PC-9 (cell line): ENCODE results near the gene ZSWIM1. TPM values are rescaled to one million over a fixed set of nuclear protein-coding genes. Genes with fewer than 3 reads are reported as not detected.
A peak's percentile ranks its signal among the peaks of the same experiment; 100 is the strongest.

Source experiments
- BruUV-seq: library from RNA; stranded (reverse); fragments of 400-500 nt; replicated peaks from 2 replicates; lab custom pipeline; 2021; lab: Mats Ljungman, UMichigan
- CTCF ChIA-PET: fragments of 300-600 bp; sonication (Branson Sonifier 250); formaldehyde crosslinking; loops from one replicate; lab custom pipeline; 2022; ENCODE audit warnings: antibody characterized with exemption; lab: Charles Lee
- POLR2A ChIA-PET: fragments of 300-600 bp; sonication (Branson Sonifier 250); formaldehyde crosslinking; loops from one replicate; lab custom pipeline; 2022; ENCODE audit warnings: antibody characterized with exemption; ENCODE audit not compliant: unreplicated experiment; lab: Charles Lee
- DNase-seq, 2 experiments: peaks; one replicate each; pipeline versions ENCODE4 v3.0.0 to v3.0.0-alpha.2; 2015 to 2022; ENCODE audit warnings: mixed read lengths in 1 of 2
- H2AFZ ChIP-seq: fragments of 200-600 bp; sonication (generic); 2 replicates; pipeline ENCODE4 v1.8.1; 2017; ENCODE audit warnings: antibody characterized with exemption
- H3F3A ChIP-seq: fragments of 200-600 bp; sonication (generic); 2 replicates; pipeline ENCODE4 v1.8.1; 2017; ENCODE audit warnings: antibody characterized with exemption, mild to moderate bottlenecking, low read depth; ENCODE audit not compliant: insufficient read depth
- H3K27ac ChIP-seq: fragments of 200-600 bp; sonication (generic); 2 replicates; pipeline ENCODE4 v1.6.1; 2016; ENCODE audit warnings: mixed run types
- H3K27me3 ChIP-seq: fragments of 200-600 bp; sonication (generic); 2 replicates; pipeline ENCODE4 v1.6.1; 2016; ENCODE audit warnings: low read depth, mixed run types; ENCODE audit not compliant: insufficient read depth
- H3K36me3 ChIP-seq: fragments of 200-600 bp; sonication (generic); 2 replicates; pipeline ENCODE4 v1.6.1; 2016; ENCODE audit warnings: low read depth, mixed run types
- H3K4me1 ChIP-seq: fragments of 200-600 bp; sonication (generic); replicated peaks from 2 replicates; pipeline ENCODE4 v1.6.1; 2016; ENCODE audit warnings: mixed run types; ENCODE audit not compliant: insufficient read depth
- H3K4me2 ChIP-seq: fragments of 200-600 bp; sonication (generic); 2 replicates; pipeline ENCODE4 v1.6.1; 2017; ENCODE audit warnings: mixed run types
- H3K4me3 ChIP-seq: fragments of 200-600 bp; sonication (generic); 2 replicates; pipeline ENCODE4 v1.6.1; 2016; ENCODE audit warnings: mixed run types
- H3K79me2 ChIP-seq: fragments of 200-600 bp; sonication (generic); 2 replicates; pipeline ENCODE4 v1.6.1; 2017; ENCODE audit warnings: low read depth, mixed run types
- H3K9me2 ChIP-seq: fragments of 200-600 bp; sonication (generic); 2 replicates; pipeline ENCODE4 v1.8.1; 2017; ENCODE audit warnings: mild to moderate bottlenecking; ENCODE audit not compliant: insufficient read depth
- H3K9me3 ChIP-seq: fragments of 200-600 bp; sonication (generic); 2 replicates; pipeline ENCODE4 v1.8.1; 2016; ENCODE audit warnings: low read depth; ENCODE audit not compliant: insufficient read depth
- H4K20me1 ChIP-seq: fragments of 200-600 bp; sonication (generic); 2 replicates; pipeline ENCODE4 v1.8.1; 2017; ENCODE audit not compliant: insufficient read depth
- CTCF ChIP-seq: fragments of 200-600 bp; sonication (generic); conservative IDR thresholded peaks from 2 replicates; pipeline ENCODE4 v1.6.1; 2017; ENCODE audit warnings: mixed run types, antibody characterized with exemption, mild to moderate bottlenecking, moderate library complexity
- EZH2 ChIP-seq: fragments of 200-600 bp; sonication (generic); IDR thresholded peaks from 2 replicates; pipeline ENCODE4 v1.8.0; 2017; ENCODE audit warnings: antibody characterized with exemption, low read depth
- intact Hi-C: fragments of 100-400 bp; cut with micrococcal nuclease; formaldehyde crosslinking; loops from one replicate; pipeline ENCODE4 v1.10.0; 2022; ENCODE audit not compliant: unreplicated experiment
- total RNA-seq: library from RNA; stranded (reverse); gene quantifications from 2 replicates; pipeline ENCODE4 v1.2.3, GENCODE V29; 2021

The ZSWIM1 gene
- total RNA-seq, 1 experiment from 2014 or later: 13.2 TPM

GRCh38 chr20:45911486-45912343 is 30.7 kb downstream of the ZSWIM1 start, which contains the start of gene PLTP:
PLTP (minus strand) TSS chr20:45912155; CDS start chr20:45911452, 703 bp downstream.
- Histone ChIP-seq H3K4me3 (peak within 1 kb of the TSS; percentile 63), H4K20me1 (no peaks in the 10 kb centered on the region; the same call in 1 of the 2 replicates), H2AFZ (peak within 1 kb of the TSS; percentile 66), H3K27me3 (no peaks in the 10 kb centered on the region), H3F3A (peaks cover 23% of the 10 kb centered on the region), H3K79me2 (peaks cover 6% of the 10 kb centered on the region), H3K9me2 (no peaks in the 10 kb centered on the region), H3K4me1 (peaks cover 22% of the 10 kb centered on the region), H3K4me2 (peak within 1 kb of the TSS; percentile 77), H3K27ac (peak within 1 kb of the TSS; percentile 38), H3K36me3 (0 out of 2 replicates have a peak, but pooled peaks cover 4% of the 10 kb centered on the region), H3K9me3 (no peaks in the 10 kb centered on the region)
- TF ChIP-seq EZH2 (no peak), CTCF (no peak)
- POLR2A ChIA-PET: interaction anchor here (0.5 to 0.6 kb wide), 3 partner anchors 11 to 886 kb away, joined by 3 to 4 read pairs (median 3); no protein-coding TSS in a partner anchor
- BruUV-seq: TSS peak; percentile 82
- CTCF ChIA-PET: interaction anchor here (0.7 kb wide), 1 partner anchor 50 kb away, joined by 6 read pairs; no protein-coding TSS in a partner anchor
- intact Hi-C loops: loop anchor here (2.0 kb wide), 1 partner anchor 23 kb away; the partner anchor contains the start of gene PCIF1
- peak; percentile 50 to 75 for DNase-seq

- CTCF ChIA-PET: no interaction called here
- Histone ChIP-seq H3K79me2 (peaks cover 6% of the 10 kb centered on the region), H3K9me2 (no peaks in the 10 kb centered on the region), H3F3A (peaks cover 18% of the 10 kb centered on the region), H3K27me3 (no peaks in the 10 kb centered on the region), H4K20me1 (no peaks in the 10 kb centered on the region; the same call in 1 of the 2 replicates), H3K9me3 (no peaks in the 10 kb centered on the region), H3K4me3 (peak overlapping the region; percentile 63), H3K4me2 (peak overlapping the region; percentile 77), H2AFZ (peak overlapping the region; percentile 66), H3K4me1 (peaks cover 23% of the 10 kb centered on the region), H3K36me3 (0 out of 2 replicates have a peak, but pooled peaks cover 4% of the 10 kb centered on the region), H3K27ac (no peak overlapping the region)
- no peak for DNase-seq
- TF ChIP-seq EZH2: no peak
- no peak for TF ChIP-seq CTCF
- POLR2A ChIA-PET: interaction anchor here (0.5 kb wide), 1 partner anchor 10 kb away, joined by 4 read pairs; no protein-coding TSS in a partner anchor
- intact Hi-C loops: no loop called here
- no TSS peak for BruUV-seq
Observed at GRCh38 chr20:45912344-45912682, 31.3 kb downstream of the ZSWIM1 start.

- ChIA-PET CTCF (no interaction called here), POLR2A (no interaction called here)
- H3K9me2 ChIP-seq: no peaks in the 10 kb centered on the region
- no peak overlapping the region for H3K4me3 ChIP-seq
- H2AFZ ChIP-seq: no peak overlapping the region
- no peaks in the 10 kb centered on the region; the same call in 1 of the 2 replicates for H4K20me1 ChIP-seq
- peaks cover 6% of the 10 kb centered on the region for H3K79me2 ChIP-seq
- H3K9me3 ChIP-seq: no peaks in the 10 kb centered on the region
- no TSS peak for BruUV-seq
- H3K27me3 ChIP-seq: no peaks in the 10 kb centered on the region
- peaks cover 23% of the 10 kb centered on the region for H3K4me1 ChIP-seq
- 0 out of 2 replicates have a peak, but pooled peaks cover 4% of the 10 kb centered on the region for H3K36me3 ChIP-seq
- peaks cover 18% of the 10 kb centered on the region for H3F3A ChIP-seq
- no peak for TF ChIP-seq CTCF
- no peak for TF ChIP-seq EZH2
- DNase-seq: no peak
- no peak overlapping the region for H3K4me2 ChIP-seq
- no peak overlapping the region for H3K27ac ChIP-seq
- intact Hi-C loops: no loop called here
Observed at GRCh38 chr20:45913116-45913515, 32.1 kb downstream of the ZSWIM1 start.
